ENCODE measurements around the gene SEC24D. TPM values are rescaled to one million over a fixed set of nuclear protein-coding genes. Genes with fewer than 3 reads are reported as not detected.
"Not testable (repeated sequence)": the region's sequence is repeated elsewhere in the genome, so short reads cannot be mapped to it uniquely, and the experiment has no call there.

SEC24D gene, protein sequence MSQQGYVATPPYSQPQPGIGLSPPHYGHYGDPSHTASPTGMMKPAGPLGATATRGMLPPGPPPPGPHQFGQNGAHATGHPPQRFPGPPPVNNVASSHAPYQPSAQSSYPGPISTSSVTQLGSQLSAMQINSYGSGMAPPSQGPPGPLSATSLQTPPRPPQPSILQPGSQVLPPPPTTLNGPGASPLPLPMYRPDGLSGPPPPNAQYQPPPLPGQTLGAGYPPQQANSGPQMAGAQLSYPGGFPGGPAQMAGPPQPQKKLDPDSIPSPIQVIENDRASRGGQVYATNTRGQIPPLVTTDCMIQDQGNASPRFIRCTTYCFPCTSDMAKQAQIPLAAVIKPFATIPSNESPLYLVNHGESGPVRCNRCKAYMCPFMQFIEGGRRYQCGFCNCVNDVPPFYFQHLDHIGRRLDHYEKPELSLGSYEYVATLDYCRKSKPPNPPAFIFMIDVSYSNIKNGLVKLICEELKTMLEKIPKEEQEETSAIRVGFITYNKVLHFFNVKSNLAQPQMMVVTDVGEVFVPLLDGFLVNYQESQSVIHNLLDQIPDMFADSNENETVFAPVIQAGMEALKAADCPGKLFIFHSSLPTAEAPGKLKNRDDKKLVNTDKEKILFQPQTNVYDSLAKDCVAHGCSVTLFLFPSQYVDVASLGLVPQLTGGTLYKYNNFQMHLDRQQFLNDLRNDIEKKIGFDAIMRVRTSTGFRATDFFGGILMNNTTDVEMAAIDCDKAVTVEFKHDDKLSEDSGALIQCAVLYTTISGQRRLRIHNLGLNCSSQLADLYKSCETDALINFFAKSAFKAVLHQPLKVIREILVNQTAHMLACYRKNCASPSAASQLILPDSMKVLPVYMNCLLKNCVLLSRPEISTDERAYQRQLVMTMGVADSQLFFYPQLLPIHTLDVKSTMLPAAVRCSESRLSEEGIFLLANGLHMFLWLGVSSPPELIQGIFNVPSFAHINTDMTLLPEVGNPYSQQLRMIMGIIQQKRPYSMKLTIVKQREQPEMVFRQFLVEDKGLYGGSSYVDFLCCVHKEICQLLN
- 41.3 TPM for polyA plus RNA-seq (ENCODE audit: insufficient read length)

- peak; percentile 94 for DNase-seq
These were observed at the start of gene SEC24D for GRCh38 chr4:118835571-118836300. TSS of gene SEC24D (minus strand) at chr4:118836126. CDS start at chr4:118833696, 2,430 bp downstream.

DNA sequence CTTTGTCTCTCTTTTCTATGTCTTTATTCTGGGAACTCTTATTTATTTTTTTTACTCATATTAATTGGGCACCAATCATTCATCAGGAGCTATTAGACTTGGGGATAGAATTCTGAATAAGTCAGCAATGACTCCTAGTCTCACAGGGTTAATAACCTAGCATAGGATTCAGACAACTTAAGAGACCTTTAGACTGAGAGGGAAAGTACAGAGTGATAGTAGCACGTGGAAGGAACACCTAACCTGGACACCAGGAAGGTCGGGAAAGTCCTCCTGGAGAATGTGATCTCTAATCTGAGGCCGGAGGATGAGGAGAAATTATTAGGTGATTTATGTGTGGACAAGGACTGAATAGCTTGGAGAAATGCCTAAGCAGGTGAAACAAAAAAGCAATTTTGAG lies 48.8 kb upstream of the SEC24D start:
- no peak for DNase-seq

GRCh38 chr4:118883861-118884260 lies 47.9 kb upstream of the SEC24D start:
- DNase-seq: no peak

- DNase-seq: no peak
These were observed 45.7 kb upstream of the SEC24D start for GRCh38 chr4:118881512-118882146.

GRCh38 chr4:118879409-118879808 lies 43.5 kb upstream of the SEC24D start:
- no peak for DNase-seq

- not testable (repeated sequence) for DNase-seq
These were observed 42.6 kb upstream of the SEC24D start for GRCh38 chr4:118878507-118878906.

DNA sequence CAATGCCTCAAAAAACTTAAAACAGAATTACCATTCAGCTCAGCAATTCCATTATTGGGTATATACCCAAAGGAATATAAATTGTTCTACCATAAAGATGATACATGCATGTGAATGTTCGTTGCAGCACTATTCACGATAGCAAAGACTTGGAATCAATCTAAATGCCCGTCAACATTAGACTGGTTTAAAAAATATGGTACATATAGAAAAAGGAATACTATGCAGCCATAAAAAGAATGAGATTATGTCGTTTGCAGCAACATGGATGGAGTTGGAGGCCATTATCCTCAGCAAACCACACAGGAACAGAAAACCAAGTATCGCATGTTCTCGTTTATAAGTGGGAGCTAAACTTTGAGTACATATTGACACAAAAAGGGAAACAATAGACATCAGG lies 41.9 kb upstream of the SEC24D start:
- no peak for DNase-seq

DNA sequence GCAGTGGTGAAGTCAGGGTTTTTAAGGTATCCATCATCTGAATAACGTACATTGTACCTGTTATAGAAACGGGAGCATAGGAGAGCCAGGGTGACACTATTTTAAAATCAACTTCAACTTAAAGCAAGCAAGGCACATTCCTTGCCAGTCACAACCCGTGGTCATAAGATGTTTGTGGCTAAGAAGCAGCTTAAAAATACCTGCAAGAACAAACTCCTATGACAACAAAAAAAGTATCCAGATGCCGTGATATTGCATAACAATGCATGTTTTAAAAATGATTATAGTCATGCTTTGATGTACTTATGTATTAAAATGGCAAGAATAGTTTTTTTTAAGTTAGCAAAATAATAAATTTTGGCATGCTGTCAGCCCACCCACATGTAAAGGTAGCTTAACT lies 36.3 kb upstream of the SEC24D start:
- DNase-seq: no peak

DNA sequence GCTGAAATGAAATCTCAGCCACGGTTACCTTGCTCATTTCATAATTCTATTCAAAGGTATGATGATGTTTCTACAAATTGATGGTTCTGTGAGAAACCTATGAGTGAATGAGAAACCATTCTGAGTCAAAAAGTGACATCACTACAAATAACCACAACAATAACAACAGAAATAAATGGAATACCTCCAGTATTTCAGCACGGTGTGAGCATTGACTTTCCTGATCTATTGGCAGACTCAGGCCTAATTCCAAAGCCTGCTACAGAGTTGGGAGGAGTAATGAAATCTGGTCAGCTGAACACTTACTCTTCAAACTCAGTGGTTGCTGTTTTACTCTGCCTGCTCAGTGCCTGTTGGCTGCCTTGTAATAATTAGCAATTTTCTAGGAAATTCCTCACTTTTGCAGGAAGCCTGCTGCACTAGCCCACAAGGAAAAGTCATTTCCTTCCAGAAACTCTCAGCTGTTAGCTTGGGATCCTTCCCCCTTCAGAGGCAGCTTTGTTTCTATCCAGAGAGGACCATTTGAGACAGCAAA lies 33.9 kb upstream of the SEC24D start:
- peak; percentile 61 for DNase-seq

- no peak for DNase-seq
These were observed 31.6 kb upstream of the SEC24D start for GRCh38 chr4:118867311-118868067.

DNA sequence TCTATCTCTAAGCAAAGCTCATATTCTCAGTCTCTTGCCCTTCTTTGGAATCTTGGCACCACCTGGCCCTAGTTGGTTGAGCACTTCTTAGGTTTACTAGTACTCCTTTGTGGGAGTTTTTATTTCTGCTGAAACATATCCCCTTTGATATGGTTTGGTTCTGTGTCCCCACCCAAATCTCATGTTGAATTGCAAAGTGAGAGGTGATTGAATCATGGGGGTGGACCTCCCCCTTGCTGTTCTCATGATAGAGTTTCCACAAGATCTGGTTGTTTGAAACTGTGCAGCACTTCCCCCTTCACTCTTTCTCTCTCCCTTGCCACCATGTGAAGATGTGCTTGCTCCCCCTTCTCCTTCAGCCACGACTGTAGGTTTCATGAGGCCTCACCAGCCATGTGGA lies 30.5 kb upstream of the SEC24D start:
- no peak for DNase-seq

DNA sequence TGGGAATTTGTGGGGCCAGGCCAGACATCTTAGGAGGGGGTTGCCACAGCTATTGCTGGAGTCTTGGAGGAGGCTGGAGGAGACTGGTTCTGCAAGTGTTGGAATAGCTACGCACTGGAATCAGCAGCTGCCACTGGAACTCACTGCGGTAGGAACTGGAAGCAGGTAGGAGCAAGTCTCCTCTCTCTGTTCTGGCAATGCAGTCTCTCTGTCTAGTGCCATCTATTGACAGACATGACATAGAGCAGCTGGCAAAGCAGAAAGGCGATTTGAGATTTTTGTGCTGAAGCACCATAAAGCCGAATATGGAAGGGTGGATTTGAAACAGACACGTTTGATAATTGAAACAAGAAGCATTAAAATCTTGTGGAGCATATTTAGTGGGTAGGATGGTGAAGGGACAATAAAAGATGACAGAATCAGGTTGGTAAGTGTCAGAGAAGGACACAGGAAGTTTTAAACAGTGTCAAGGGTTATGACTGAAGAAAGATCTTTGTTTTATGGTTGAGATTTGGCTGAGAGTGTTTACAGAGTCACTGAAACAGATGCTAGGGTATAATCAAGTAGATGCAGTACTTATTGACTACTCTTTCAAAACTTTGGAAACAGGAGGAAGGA lies 29.3 kb upstream of the SEC24D start:
- no peak for DNase-seq

- DNase-seq: no peak
These were observed 22.9 kb upstream of the SEC24D start for GRCh38 chr4:118858779-118859178.

GRCh38 chr4:118857760-118858159 lies 21.8 kb upstream of the SEC24D start:
- DNase-seq: no peak

DNA sequence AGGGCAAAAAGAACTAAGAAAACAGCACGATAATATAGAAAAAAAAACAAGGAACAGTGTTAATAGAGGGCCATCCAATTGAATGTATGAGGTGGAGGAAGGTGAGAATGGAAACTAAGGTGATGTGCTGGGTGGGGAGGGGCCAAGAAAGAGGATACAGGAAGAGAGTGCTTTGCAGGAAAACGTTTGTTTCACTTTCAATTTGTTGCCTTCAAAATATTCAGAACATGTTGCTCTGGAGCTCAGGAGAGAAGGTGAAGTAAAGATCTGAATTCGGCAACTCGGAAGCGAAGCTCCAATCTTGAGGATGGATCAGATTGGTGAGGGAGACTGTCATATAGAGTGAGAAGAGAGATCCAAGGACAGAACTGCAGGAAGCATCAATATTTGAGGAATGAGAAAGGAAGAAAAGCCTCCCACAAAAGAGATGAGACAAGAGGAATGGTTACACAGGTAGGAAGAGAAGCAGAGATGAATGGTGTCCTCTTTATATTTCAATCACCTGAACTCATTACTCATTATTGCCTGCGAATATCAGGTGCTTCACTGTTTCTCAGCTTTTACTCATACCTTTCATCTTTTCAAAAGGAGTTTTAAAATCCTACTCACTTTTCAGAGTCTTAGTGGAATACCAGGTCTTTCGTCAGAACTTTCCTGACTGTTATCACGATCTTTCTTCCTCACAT lies 14.7 kb upstream of the SEC24D start:
- no peak for DNase-seq

- no peak for DNase-seq
These were observed 14.1 kb upstream of the SEC24D start for GRCh38 chr4:118849867-118850487.

DNA sequence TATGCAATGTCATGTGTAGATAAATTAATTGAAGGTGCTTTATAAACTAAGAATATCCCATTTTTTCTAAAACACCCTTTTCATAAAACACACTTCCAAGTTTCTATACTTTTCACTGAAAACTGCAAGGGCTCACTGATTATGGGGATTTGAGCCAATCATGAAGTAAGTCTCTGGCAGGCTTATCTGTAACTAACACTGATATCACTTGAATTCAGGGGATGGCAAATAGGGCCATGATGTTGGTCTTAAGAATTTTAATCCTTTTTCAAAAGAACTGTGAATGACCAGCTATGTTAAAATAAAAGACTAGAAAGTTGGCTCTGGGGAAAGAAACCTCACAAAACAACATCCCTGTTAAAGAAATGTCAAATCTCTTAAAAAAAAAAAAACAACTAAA lies 13.0 kb upstream of the SEC24D start:
- DNase-seq: no peak

- no peak for DNase-seq
These were observed 12.3 kb upstream of the SEC24D start for GRCh38 chr4:118848242-118848641.

GRCh38 chr4:118846979-118847378 lies 11.1 kb upstream of the SEC24D start:
- no peak for DNase-seq
